Memory B cell (primary cell): ENCODE measurements around the gene POMP.
A peak's percentile ranks its signal among the peaks of the same experiment; 100 is the strongest.

Experiments used
- ATAC-seq: fragments of 150-1000 bp; cut with Tn5 transposase; 2 replicates; pipeline ENCODE4 v1.10.0; 2021; ENCODE audit warnings: low read depth, mild to moderate bottlenecking, moderate library complexity
- DNase-seq, 2 donors: peaks; one replicate each; pipeline ENCODE4 v3.0.0; 2022; ENCODE audit warnings: low spot score in 2 of 2
- H3K27ac Mint-ChIP-seq: one replicate; pipeline ENCODE4 v1.8.0; 2022; ENCODE audit warnings: mild to moderate bottlenecking, moderate library complexity, mixed read lengths
- H3K27me3 Mint-ChIP-seq: one replicate; pipeline ENCODE4 v1.8.0; 2022; ENCODE audit warnings: mixed read lengths
- H3K36me3 Mint-ChIP-seq: one replicate; pipeline ENCODE4 v1.8.0; 2022; ENCODE audit warnings: mild to moderate bottlenecking, mixed read lengths
- H3K4me1 Mint-ChIP-seq: one replicate; pipeline ENCODE4 v1.8.0; 2022; ENCODE audit warnings: mixed read lengths
- H3K4me3 Mint-ChIP-seq: one replicate; pipeline ENCODE4 v1.8.0; 2022; ENCODE audit warnings: mild to moderate bottlenecking, moderate library complexity, mixed read lengths
- H3K9me3 Mint-ChIP-seq: one replicate; pipeline ENCODE4 v1.8.0; 2022; ENCODE audit warnings: mixed read lengths

POMP gene

GRCh38 chr13:28658796-28659620 is at the start of gene POMP:
TSS of gene POMP (plus strand) at chr13:28659130. CDS start at chr13:28659185, 55 bp downstream.
- H3K4me3 Mint-ChIP-seq = peak within 1 kb of the TSS; percentile 95
- no peaks in the 10 kb centered on the region for H3K27me3 Mint-ChIP-seq
- H3K9me3 Mint-ChIP-seq = no peaks in the 10 kb centered on the region
- H3K36me3 Mint-ChIP-seq = peaks cover 8% of the 10 kb centered on the region
- peak within 1 kb of the TSS; percentile 98 for H3K27ac Mint-ChIP-seq
- H3K4me1 Mint-ChIP-seq = peaks cover 34% of the 10 kb centered on the region
- peak; percentile 88 to 91 for DNase-seq
- peak; percentile 93 for ATAC-seq

GRCh38 chr13:28609381-28609780 is 49.5 kb upstream of the POMP start:
- no peak overlapping the region for H3K4me3 Mint-ChIP-seq
- ATAC-seq (no peak), DNase-seq (no peak)
- H3K36me3 Mint-ChIP-seq = no peaks in the 10 kb centered on the region
- no peak overlapping the region for H3K27ac Mint-ChIP-seq
- no peaks in the 10 kb centered on the region for H3K9me3 Mint-ChIP-seq
- no peaks in the 10 kb centered on the region for H3K4me1 Mint-ChIP-seq
- peaks cover 3% of the 10 kb centered on the region for H3K27me3 Mint-ChIP-seq

GRCh38 chr13:28609926-28610325 is 49.0 kb upstream of the POMP start:
- DNase-seq = no peak
- no peaks in the 10 kb centered on the region for H3K9me3 Mint-ChIP-seq
- H3K4me3 Mint-ChIP-seq = no peak overlapping the region
- H3K27ac Mint-ChIP-seq = no peak overlapping the region
- peaks cover 3% of the 10 kb centered on the region for H3K27me3 Mint-ChIP-seq
- no peaks in the 10 kb centered on the region for H3K4me1 Mint-ChIP-seq
- H3K36me3 Mint-ChIP-seq = no peaks in the 10 kb centered on the region
- ATAC-seq = no peak

GRCh38 chr13:28610996-28611395 is 47.9 kb upstream of the POMP start:
- Mint-ChIP-seq H3K4me1 (no peaks in the 10 kb centered on the region), H3K27me3 (peaks cover 3% of the 10 kb centered on the region), H3K9me3 (no peaks in the 10 kb centered on the region), H3K27ac (no peak overlapping the region), H3K36me3 (no peaks in the 10 kb centered on the region), H3K4me3 (no peak overlapping the region)
- DNase-seq (no peak), ATAC-seq (no peak)

GRCh38 chr13:28611654-28612131 is 47.2 kb upstream of the POMP start:
- Mint-ChIP-seq H3K36me3 (no peaks in the 10 kb centered on the region), H3K27me3 (peaks cover 3% of the 10 kb centered on the region), H3K4me3 (no peak overlapping the region), H3K9me3 (no peaks in the 10 kb centered on the region), H3K4me1 (peaks cover 1% of the 10 kb centered on the region), H3K27ac (no peak overlapping the region)
- ATAC-seq (no peak), DNase-seq (no peak)

- peaks cover 3% of the 10 kb centered on the region for H3K27me3 Mint-ChIP-seq
- H3K9me3 Mint-ChIP-seq = no peaks in the 10 kb centered on the region
- H3K27ac Mint-ChIP-seq = no peak overlapping the region
- no peak for ATAC-seq
- no peak for DNase-seq
- H3K4me3 Mint-ChIP-seq = no peak overlapping the region
- peaks cover 2% of the 10 kb centered on the region for H3K4me1 Mint-ChIP-seq
- no peaks in the 10 kb centered on the region for H3K36me3 Mint-ChIP-seq
These were observed 45.4 kb upstream of the POMP start for GRCh38 chr13:28613562-28613961.

GRCh38 chr13:28615916-28616446 is 42.9 kb upstream of the POMP start:
- Mint-ChIP-seq H3K4me3 (no peak overlapping the region), H3K9me3 (no peaks in the 10 kb centered on the region), H3K27ac (no peak overlapping the region), H3K27me3 (peaks cover 3% of the 10 kb centered on the region), H3K4me1 (peaks cover 2% of the 10 kb centered on the region), H3K36me3 (no peaks in the 10 kb centered on the region)
- ATAC-seq = no peak
- DNase-seq = no peak

- Mint-ChIP-seq H3K36me3 (no peaks in the 10 kb centered on the region), H3K27me3 (peaks cover 3% of the 10 kb centered on the region), H3K27ac (no peak overlapping the region), H3K4me1 (peaks cover 2% of the 10 kb centered on the region), H3K4me3 (no peak overlapping the region), H3K9me3 (no peaks in the 10 kb centered on the region)
- no peak for ATAC-seq
- no peak for DNase-seq
These were observed 40.5 kb upstream of the POMP start for GRCh38 chr13:28618230-28618994.

GRCh38 chr13:28620011-28620830 is 38.7 kb upstream of the POMP start:
- peaks cover 5% of the 10 kb centered on the region for H3K4me1 Mint-ChIP-seq
- no peak overlapping the region for H3K4me3 Mint-ChIP-seq
- no peak overlapping the region for H3K27ac Mint-ChIP-seq
- no peaks in the 10 kb centered on the region for H3K36me3 Mint-ChIP-seq
- H3K9me3 Mint-ChIP-seq = no peaks in the 10 kb centered on the region
- DNase-seq (no peak), ATAC-seq (no peak)
- no peaks in the 10 kb centered on the region for H3K27me3 Mint-ChIP-seq

- no peaks in the 10 kb centered on the region for H3K9me3 Mint-ChIP-seq
- no peaks in the 10 kb centered on the region for H3K27me3 Mint-ChIP-seq
- ATAC-seq = no peak
- H3K4me1 Mint-ChIP-seq = peaks cover 5% of the 10 kb centered on the region
- H3K36me3 Mint-ChIP-seq = no peaks in the 10 kb centered on the region
- DNase-seq = no peak
- H3K27ac Mint-ChIP-seq = no peak overlapping the region
- H3K4me3 Mint-ChIP-seq = no peak overlapping the region
These were observed 37.5 kb upstream of the POMP start for GRCh38 chr13:28621449-28621848.

- ATAC-seq = no peak
- Mint-ChIP-seq H3K36me3 (no peaks in the 10 kb centered on the region), H3K27ac (no peak overlapping the region)
These were observed 36.6 kb upstream of the POMP start for GRCh38 chr13:28622286-28622685.

GRCh38 chr13:28623782-28624706 is 34.9 kb upstream of the POMP start:
- Mint-ChIP-seq H3K4me3 (no peak overlapping the region), H3K27me3 (no peaks in the 10 kb centered on the region), H3K36me3 (no peaks in the 10 kb centered on the region), H3K4me1 (peaks cover 3% of the 10 kb centered on the region), H3K27ac (no peak overlapping the region), H3K9me3 (no peaks in the 10 kb centered on the region)
- DNase-seq = no peak
- no peak for ATAC-seq

More at GRCh38 chr13:28622286-28622685, 36.6 kb upstream of the POMP start:
- DNase-seq = no peak
- no peak overlapping the region for H3K4me3 Mint-ChIP-seq
- H3K4me1 Mint-ChIP-seq = peaks cover 3% of the 10 kb centered on the region
- no peaks in the 10 kb centered on the region for H3K27me3 Mint-ChIP-seq
- H3K9me3 Mint-ChIP-seq = no peaks in the 10 kb centered on the region
